Endothelial cell of umbilical vein (primary cell): Measurements from ENCODE around the gene SCN11A. TPM values are rescaled to one million over a fixed set of nuclear protein-coding genes. Genes with fewer than 3 reads are reported as not detected.

Source experiments
- BruUV-seq: library from RNA; stranded (reverse); fragments of 400-500 nt; replicated peaks from 2 replicates; lab custom pipeline; 2021; lab: Mats Ljungman, UMichigan
- CTCF ChIA-PET: fragments of 300-600, 350-600 bp; sonication (Branson Sonifier 250); formaldehyde crosslinking; loops from one replicate; lab custom pipeline; 2021; ENCODE audit warnings: antibody characterized with exemption, inconsistent platforms; lab: Charles Lee
- POLR2A ChIA-PET: fragments of 300-600, 350-600 bp; sonication (Branson Sonifier 250); formaldehyde crosslinking; loops from one replicate; lab custom pipeline; 2021; ENCODE audit warnings: antibody characterized with exemption, inconsistent platforms; lab: Charles Lee
- DNase-seq: peaks from one replicate; pipeline ENCODE4 v3.0.0-alpha.2; 2011; ENCODE audit warnings: low read depth, low spot score
- FAIRE-seq: peaks from 2 replicates; lab custom pipeline; 2011; peaks lifted over from hg19 to GRCh38; lab: Jason Lieb, UNC
- H2AFZ ChIP-seq: 2 replicates; pipeline ENCODE4 v1.6.0; 2012; ENCODE audit warnings: low read depth, low read length, control low read depth, inconsistent platforms
- H3K27ac ChIP-seq: 2 replicates; pipeline ENCODE4 v1.5.1; 2011; ENCODE audit warnings: low read depth, mild to moderate bottlenecking, control low read depth, low read length, moderate library complexity; ENCODE audit not compliant: insufficient read depth
- H3K27me3 ChIP-seq, 2 experiments: 2 replicates each; pipeline versions ENCODE4 v1.6.0 to v1.6.1; 2011; ENCODE audit warnings: low read length in 2 of 2, mixed read lengths in 1 of 2; ENCODE audit not compliant: control insufficient read depth in 2 of 2, insufficient read depth in 2 of 2
- H3K36me3 ChIP-seq, 2 experiments: 2 replicates in 1 of 2; 3 replicates in 1 of 2; pipeline ENCODE4 v1.5.1; 2011; ENCODE audit warnings: low read length in 2 of 2, mild to moderate bottlenecking in 1 of 2, moderate library complexity in 1 of 2; ENCODE audit not compliant: control insufficient read depth in 2 of 2, insufficient read depth in 2 of 2; ENCODE audit errors: extremely low read depth in 1 of 2
- H3K4me1 ChIP-seq: 3 replicates; pipeline ENCODE4 v1.5.1; 2011; ENCODE audit warnings: mild to moderate bottlenecking, low read length; ENCODE audit not compliant: control insufficient read depth, insufficient read depth; ENCODE audit errors: extremely low read depth
- H3K4me2 ChIP-seq: 2 replicates; pipeline ENCODE4 v1.6.1; 2011; ENCODE audit warnings: low read length, control low read depth, mixed read lengths; ENCODE audit not compliant: insufficient read depth
- H3K4me3 ChIP-seq, 3 experiments: fragments of 200-600 bp in 1 of 3; sonication (generic), shearing (Covaris generic) in 1 of 3; replicated peaks in 1 of 3; 2 replicates each; pipeline ENCODE4 v1.5.1; 2011 to 2016; ENCODE audit warnings: control low read depth in 3 of 3, low read length in 3 of 3, mild to moderate bottlenecking in 2 of 3, inconsistent platforms in 1 of 3, low read depth in 1 of 3, moderate library complexity in 1 of 3; ENCODE audit not compliant: insufficient read depth in 1 of 3
- H3K79me2 ChIP-seq: 2 replicates; pipeline ENCODE4 v1.6.0; 2012; ENCODE audit warnings: low read length, inconsistent platforms; ENCODE audit not compliant: control insufficient read depth, insufficient read depth
- H3K9ac ChIP-seq: replicated peaks from 2 replicates; pipeline ENCODE3; 2011; ENCODE audit warnings: low read length, control low read depth; ENCODE audit not compliant: insufficient read depth; ENCODE audit errors: extremely low read depth
- H3K9me1 ChIP-seq: replicated peaks from 3 replicates; pipeline ENCODE4 v1.6.0; 2011; ENCODE audit warnings: mild to moderate bottlenecking, low read length; ENCODE audit not compliant: control insufficient read depth, insufficient read depth; ENCODE audit errors: extremely low read depth
- H3K9me3 ChIP-seq: replicated peaks from 2 replicates; pipeline ENCODE4 v1.5.1; 2012; ENCODE audit warnings: low read length, inconsistent platforms; ENCODE audit not compliant: control insufficient read depth, insufficient read depth
- H4K20me1 ChIP-seq: replicated peaks from 2 replicates; pipeline ENCODE3; 2011; ENCODE audit warnings: mild to moderate bottlenecking, low read length; ENCODE audit not compliant: control insufficient read depth, insufficient read depth; ENCODE audit errors: extremely low read depth
- CTCF ChIP-seq, 2 donors: IDR thresholded peaks; 1 replicate in 1 of 2; 2 replicates in 1 of 2; pipeline ENCODE4 v1.5.1; 2011; ENCODE audit warnings: low read length in 2 of 2, mild to moderate bottlenecking in 2 of 2, moderate library complexity in 2 of 2, control low read depth in 1 of 2, inconsistent platforms in 1 of 2, low read depth in 1 of 2; ENCODE audit not compliant: insufficient read depth in 1 of 2; ENCODE audit errors: extremely low read depth in 1 of 2
- EZH2 ChIP-seq: IDR thresholded peaks from 2 replicates; pipeline ENCODE4 v1.6.1; 2012; ENCODE audit warnings: borderline replicate concordance, low read depth, mild to moderate bottlenecking, moderate library complexity, low read length, inconsistent platforms; ENCODE audit not compliant: severe bottlenecking
- FOS ChIP-seq: IDR thresholded peaks from 2 replicates; pipeline ENCODE4 v1.6.1; 2011; ENCODE audit warnings: mild to moderate bottlenecking, low read length, moderate library complexity, borderline replicate concordance; ENCODE audit not compliant: insufficient read depth
- GATA2 ChIP-seq: IDR thresholded peaks from 2 replicates; pipeline ENCODE4 v1.7.0; 2011; ENCODE audit warnings: low read depth, mild to moderate bottlenecking, moderate library complexity, mixed read lengths, low read length; ENCODE audit not compliant: insufficient read length, insufficient read depth
- JUN ChIP-seq: IDR thresholded peaks from 2 replicates; pipeline ENCODE4 v1.6.1; 2011; ENCODE audit warnings: borderline replicate concordance, low read depth; ENCODE audit not compliant: insufficient read length, insufficient read depth
- MAX ChIP-seq: IDR thresholded peaks from 2 replicates; pipeline ENCODE4 v1.6.1; 2011; ENCODE audit not compliant: insufficient read depth, insufficient read length
- MYC ChIP-seq: IDR thresholded peaks from one replicate; pipeline ENCODE4 v1.6.1; 2011; ENCODE audit warnings: mild to moderate bottlenecking, low read depth, low read length
- POLR2A ChIP-seq: IDR thresholded peaks from 2 replicates; pipeline ENCODE4 v1.6.1; 2012; ENCODE audit warnings: low read depth, mild to moderate bottlenecking, control low read depth, low read length
- POLR2AphosphoS5 ChIP-seq: IDR thresholded peaks from 2 replicates; pipeline ENCODE4 v1.6.1; 2012; ENCODE audit warnings: low read depth, mild to moderate bottlenecking, control low read depth, low read length, moderate library complexity; ENCODE audit not compliant: insufficient read depth
- dilution Hi-C: fragments of 300-500 bp; cut with MboI; formaldehyde crosslinking; loops from one replicate; pipeline ENCODE4 v1.15.0; 2019; ENCODE audit warnings: low sequenced_read_pairs; ENCODE audit not compliant: extremely low pct_ligation_motif_present
- intact Hi-C: fragments of 100-400 bp; cut with micrococcal nuclease; formaldehyde crosslinking; loops from one replicate; pipeline ENCODE4 v1.10.0; 2022
- polyA plus RNA-seq, 4 experiments: library from polyadenylated mRNA; depleted of rRNA in 3 of 4; stranded (reverse) in 3 of 4; unstranded in 1 of 4; fragments of >200 nt; gene quantifications; 2 replicates each; pipeline versions ENCODE4 v1.2.1 to v1.2.3, GENCODE V29; 2011 to 2012; ENCODE audit warnings: missing spikeins in 1 of 4
- total RNA-seq: library from RNA; stranded (reverse); gene quantifications from 2 replicates; pipeline ENCODE4 v1.2.3, GENCODE V29; 2021

SCN11A gene
- total and polyA plus RNA-seq, 2 donors (not counting 3 experiments of a cell fraction or from before 2014, with no cell fraction given): 0.06 to 0.07 TPM

- POLR2A ChIA-PET: no interaction called here
- no peak for DNase-seq
- intact Hi-C loops: no loop called here
- Histone ChIP-seq H3K9me1 (no peaks in the 10 kb centered on the region), H3K27ac (no peak overlapping the region), H3K4me2 (no peak overlapping the region), H3K27me3 (peaks cover 11 to 16% of the 10 kb centered on the region in 2 experiments), H3K79me2 (no peaks in the 10 kb centered on the region), H3K36me3 (no peaks in the 10 kb centered on the region), H4K20me1 (no peaks in the 10 kb centered on the region), H3K9me3 (no peaks in the 10 kb centered on the region), H2AFZ (no peak overlapping the region), H3K4me3 (no peak overlapping the region), H3K9ac (no peak overlapping the region), H3K4me1 (no peaks in the 10 kb centered on the region)
- CTCF ChIA-PET: interaction anchor here (0.6 to 1.1 kb wide), 2 partner anchors 8 to 28 kb away, joined by 3 read pairs; no protein-coding TSS in a partner anchor
- BruUV-seq: no TSS peak
- TF ChIP-seq JUN: no peak
- dilution Hi-C loops: no loop called here
- no peak for FAIRE-seq
These were observed 23.2 kb downstream of the SCN11A start for GRCh38 chr3:39028546-39028945.

GRCh38 chr3:39025222-39025970, 26.3 kb downstream of the SCN11A start:
- H3K79me2 ChIP-seq: no peaks in the 10 kb centered on the region
- H3K9me3 ChIP-seq: no peaks in the 10 kb centered on the region
- H2AFZ ChIP-seq: no peak overlapping the region
- ChIA-PET CTCF (no interaction called here), POLR2A (no interaction called here)
- H3K4me2 ChIP-seq: no peak overlapping the region
- FAIRE-seq (no peak), DNase-seq (no peak)
- TF ChIP-seq POLR2AphosphoS5 (no peak), POLR2A (no peak), CTCF (IDR thresholded peaks at IDR 0.05; ENCODE audit: extremely low read depth in 1 of 2, insufficient read depth in 1 of 2, low read depth in 1 of 2, low read length in 2 of 2) (no peak), MYC (no peak), EZH2 (no peak), GATA2 (no peak), JUN (no peak), FOS (no peak), MAX (no peak)
- dilution Hi-C loops (no loop called here), intact Hi-C loops (no loop called here)
- no peak overlapping the region for H3K4me3 ChIP-seq
- BruUV-seq: no TSS peak
- H3K9ac ChIP-seq: no peak overlapping the region
- no peaks in the 10 kb centered on the region for H3K36me3 ChIP-seq
- no peaks in the 10 kb centered on the region for H3K9me1 ChIP-seq
- H4K20me1 ChIP-seq: no peaks in the 10 kb centered on the region
- H3K27ac ChIP-seq: no peak overlapping the region
- peaks cover 10 to 16% of the 10 kb centered on the region in 2 experiments for H3K27me3 ChIP-seq
- H3K4me1 ChIP-seq: no peaks in the 10 kb centered on the region
